Measurements from ENCODE around the gene FGF11. TPM values are rescaled to one million over a fixed set of nuclear protein-coding genes. Genes with fewer than 3 reads are reported as not detected.

The FGF11 gene
- total and polyA plus RNA-seq, 2 of the 13 experiments (the other 11 are each of a cell fraction or from before 2014, with no cell fraction given), result 0.20 to 7.6 TPM

DNA sequence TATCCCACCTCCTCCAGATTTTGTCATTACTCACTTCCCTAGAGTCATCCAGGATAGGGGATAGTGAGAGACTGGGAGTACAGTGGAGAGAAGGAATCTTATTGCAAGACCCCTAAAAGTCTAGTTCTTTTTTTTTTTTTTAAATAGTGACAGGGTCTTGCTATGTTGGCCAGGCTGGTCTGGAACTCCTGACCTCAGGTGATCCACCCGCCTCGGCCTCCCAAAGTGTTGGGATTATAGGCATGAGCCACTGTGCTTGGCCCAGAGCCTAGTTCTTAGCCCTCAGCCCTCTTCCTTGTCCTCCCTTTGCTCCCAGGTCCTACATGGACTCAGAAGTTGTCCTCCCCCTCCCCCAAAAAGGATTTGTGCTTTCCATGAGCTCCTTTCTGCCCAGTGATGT is 2.8 kb downstream of the FGF11 start (continued):
- TF ChIP-seq, protein P1, sequence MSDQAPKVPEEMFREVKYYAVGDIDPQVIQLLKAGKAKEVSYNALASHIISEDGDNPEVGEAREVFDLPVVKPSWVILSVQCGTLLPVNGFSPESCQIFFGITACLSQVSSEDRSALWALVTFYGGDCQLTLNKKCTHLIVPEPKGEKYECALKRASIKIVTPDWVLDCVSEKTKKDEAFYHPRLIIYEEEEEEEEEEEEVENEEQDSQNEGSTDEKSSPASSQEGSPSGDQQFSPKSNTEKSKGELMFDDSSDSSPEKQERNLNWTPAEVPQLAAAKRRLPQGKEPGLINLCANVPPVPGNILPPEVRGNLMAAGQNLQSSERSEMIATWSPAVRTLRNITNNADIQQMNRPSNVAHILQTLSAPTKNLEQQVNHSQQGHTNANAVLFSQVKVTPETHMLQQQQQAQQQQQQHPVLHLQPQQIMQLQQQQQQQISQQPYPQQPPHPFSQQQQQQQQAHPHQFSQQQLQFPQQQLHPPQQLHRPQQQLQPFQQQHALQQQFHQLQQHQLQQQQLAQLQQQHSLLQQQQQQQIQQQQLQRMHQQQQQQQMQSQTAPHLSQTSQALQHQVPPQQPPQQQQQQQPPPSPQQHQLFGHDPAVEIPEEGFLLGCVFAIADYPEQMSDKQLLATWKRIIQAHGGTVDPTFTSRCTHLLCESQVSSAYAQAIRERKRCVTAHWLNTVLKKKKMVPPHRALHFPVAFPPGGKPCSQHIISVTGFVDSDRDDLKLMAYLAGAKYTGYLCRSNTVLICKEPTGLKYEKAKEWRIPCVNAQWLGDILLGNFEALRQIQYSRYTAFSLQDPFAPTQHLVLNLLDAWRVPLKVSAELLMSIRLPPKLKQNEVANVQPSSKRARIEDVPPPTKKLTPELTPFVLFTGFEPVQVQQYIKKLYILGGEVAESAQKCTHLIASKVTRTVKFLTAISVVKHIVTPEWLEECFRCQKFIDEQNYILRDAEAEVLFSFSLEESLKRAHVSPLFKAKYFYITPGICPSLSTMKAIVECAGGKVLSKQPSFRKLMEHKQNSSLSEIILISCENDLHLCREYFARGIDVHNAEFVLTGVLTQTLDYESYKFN (CRISPR knock-in tag; conservative IDR thresholded peaks at IDR 0.05), result no peak
- TF ChIP-seq CBX1 (IDR thresholded peaks at IDR 0.05; ENCODE audit: low read depth) (no peak), ATF7-NPFF (CRISPR knock-in tag; IDR thresholded peaks at IDR 0.05; ENCODE audit: low read depth) (no peak), U2AF2 (IDR thresholded peaks at IDR 0.05; ENCODE audit: low read depth, low read length) (no peak), PAF1 (CRISPR knock-in tag; IDR thresholded peaks at IDR 0.05) (no peak), ZNF501 (CRISPR knock-in tag; IDR thresholded peaks at IDR 0.05) (no peak)

DNA sequence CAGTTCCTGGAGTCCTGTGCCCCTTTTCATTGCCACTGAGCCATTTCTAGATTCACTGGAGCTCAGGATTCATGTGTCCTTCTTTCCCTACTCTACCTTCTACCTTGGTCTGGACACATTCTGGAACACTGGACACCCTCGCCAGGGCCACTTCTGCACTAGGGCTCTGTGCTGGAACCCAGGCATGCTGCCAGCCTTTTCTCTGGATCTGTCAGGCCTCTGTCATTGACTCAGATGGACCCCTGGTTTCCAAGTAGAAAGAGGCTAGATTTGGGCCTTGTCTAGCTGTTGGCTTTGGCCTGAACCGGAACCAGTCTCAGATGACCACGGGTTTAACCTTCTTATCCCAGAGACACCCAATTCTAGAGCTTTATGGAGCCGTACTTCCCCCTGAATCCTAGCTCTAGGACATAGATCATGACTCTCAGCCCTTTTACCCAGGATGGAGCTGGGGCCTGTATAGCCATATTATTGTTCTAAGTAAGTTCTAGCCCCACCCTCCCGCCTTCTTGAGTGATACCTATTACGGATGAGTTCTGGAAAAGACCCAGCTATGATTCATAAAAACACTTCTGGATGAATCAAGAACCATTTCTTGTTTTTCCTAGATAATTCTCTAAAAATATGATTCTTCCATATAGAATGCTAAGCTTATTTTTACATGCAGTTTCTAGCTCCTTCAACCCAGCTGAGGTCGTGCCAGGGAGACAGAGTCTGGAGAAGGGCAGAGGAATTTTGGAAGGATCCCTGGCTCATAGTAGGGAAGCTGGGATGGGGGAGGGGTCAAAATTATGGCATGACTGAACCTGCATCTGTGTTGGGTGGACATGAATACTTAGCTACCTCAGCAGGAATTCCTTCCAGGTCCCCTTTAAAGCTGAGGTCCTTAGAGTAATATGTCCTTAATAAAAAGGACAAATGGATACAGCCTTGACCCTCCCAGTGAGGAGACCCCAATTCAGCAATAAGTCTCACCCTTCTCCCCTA is 4.5 kb downstream of the FGF11 start:
- POLR2A ChIA-PET, result interaction anchor here (1.0 to 3.7 kb wide), 4 partner anchors 9 to 243 kb away, joined by 3 to 48 read pairs (median 6); partner anchors contain the start of genes POLR2A, TMEM102, TMEM256 and TP53
- no peak overlapping the region for H3K4me3 ChIP-seq (replicated peaks in 1 of 3; ENCODE audit: insufficient read depth in 1 of 3, low read depth in 2 of 3, low read length in 3 of 3)
- CTCF ChIA-PET (ENCODE audit: low intra/inter-chr PET ratio, low total read pairs), result no interaction called here
- no peak for DNase-seq (ENCODE audit: low spot score)
- peaks cover 55% of the 10 kb centered on the region for H3K4me1 ChIP-seq (ENCODE audit: insufficient read depth, low read length)
- 61% methylated on average over 7 of the region's 7 CpGs for WGBS (ENCODE audit: low lambda C conversion rate)
- ATAC-seq, result no peak
- intact Hi-C loops (cut with micrococcal nuclease; ENCODE audit: unreplicated experiment) (no loop called here), in situ Hi-C loops (cut with HindIII; ENCODE audit: extremely low pct_ligation_motif_present, low pct_unique_long_range_greater_than_20kb) (no loop called here)
- H2AFZ ChIP-seq (ENCODE audit: low read length), result no peak overlapping the region
- no peaks in the 10 kb centered on the region for H3K36me3 ChIP-seq (replicated peaks in 1 of 2; ENCODE audit: control insufficient read depth in 1 of 2, insufficient read depth in 2 of 2, low read length in 2 of 2)
- no peaks in the 10 kb centered on the region for H4K20me1 ChIP-seq (ENCODE audit: insufficient read depth, low read length)
- H3K27me3 ChIP-seq (ENCODE audit: control insufficient read depth in 1 of 2, insufficient read depth in 2 of 2, low read length in 2 of 2), result peaks cover 6 to 27% of the 10 kb centered on the region in 2 experiments; a peak in 4 of 5 replicates
- H3K9me3 ChIP-seq (ENCODE audit: low read length), result no peaks in the 10 kb centered on the region
- FAIRE-seq, result no peak
- no peaks in the 10 kb centered on the region for H3K79me2 ChIP-seq (ENCODE audit: insufficient read depth, low read length)
- no TSS peak for BruUV-seq (replicated peaks)
- peak overlapping the region; percentile 89 for H3K4me2 ChIP-seq (ENCODE audit: low read depth, low read length)
- H3K27ac ChIP-seq (ENCODE audit: extremely low read length, insufficient read depth, low read length), result no peak overlapping the region
- H3K9ac ChIP-seq (ENCODE audit: insufficient read depth, low read depth, low read length), result peak overlapping the region; percentile 75; the same call in 1 of the 2 replicates
- TF ChIP-seq ZNF225 (CRISPR knock-in tag; IDR thresholded peaks at IDR 0.05) (no peak), SMAD1 (CRISPR knock-in tag; IDR thresholded peaks at IDR 0.05; ENCODE audit: borderline replicate concordance, low read depth) (no peak)

Measured in HepG2 (cell line).